Liver (tissue), 3 donors: Measurements from ENCODE around the gene KCTD3.

ENCODE experiments used
- CTCF ChIP-seq: fragments of 150-350 bp; IDR thresholded peaks from 2 replicates; pipeline ENCODE4 v1.5.1; 2017; ENCODE audit warnings: improper control_type of control experiment, low read depth, low read length; ENCODE audit not compliant: missing input control
- JUND ChIP-seq, 2 donors: IDR thresholded peaks; 2 replicates each; pipeline ENCODE4 v1.6.1; 2016; ENCODE audit warnings: antibody characterized with exemption in 2 of 2
- MAX ChIP-seq: IDR thresholded peaks from 2 replicates; pipeline ENCODE4 v1.6.1; 2016; ENCODE audit warnings: antibody characterized with exemption
- SP1 ChIP-seq: IDR thresholded peaks from 2 replicates; pipeline ENCODE4 v1.6.1; 2018; ENCODE audit warnings: antibody characterized with exemption, mild to moderate bottlenecking
- ZBTB33 ChIP-seq: IDR thresholded peaks from 2 replicates; pipeline ENCODE4 v1.6.1; 2016; ENCODE audit warnings: antibody characterized with exemption
- donor health status: healthy.
- donor health status: healthy.

GRCh38 chr1:215521279-215521678 lies 45.8 kb upstream of the KCTD3 start:
- TF ChIP-seq CTCF = no peak
- TF ChIP-seq ZBTB33 = no peak
- TF ChIP-seq MAX = no peak
- TF ChIP-seq SP1 = no peak
- no peak for TF ChIP-seq JUND (IDR thresholded peaks at IDR 0.05)
